B cell (primary cell): ENCODE results near the gene ASB2. TPM values are rescaled to one million over a fixed set of nuclear protein-coding genes. Genes with fewer than 3 reads are reported as not detected.

Experiments used
- ATAC-seq: fragments of 200-7000 bp; cut with Tn5 transposase; one replicate; pipeline ENCODE4 v1.10.0; 2021; ENCODE audit warnings: low read depth, mild to moderate bottlenecking, moderate number of reproducible peaks, moderate library complexity
- CTCF ChIA-PET: fragments of 350-600 bp; sonication (Branson Sonifier 250); formaldehyde crosslinking; loops from one replicate; lab custom pipeline; 2021; ENCODE audit warnings: antibody characterized with exemption, inconsistent platforms; lab: Charles Lee
- POLR2A ChIA-PET: fragments of 350-600 bp; sonication (Branson Sonifier 250); formaldehyde crosslinking; loops from one replicate; lab custom pipeline; 2021; ENCODE audit warnings: antibody characterized with exemption; lab: Charles Lee
- DNase-seq: peaks from one replicate; pipeline ENCODE4 v3.0.0; 2013
- H2AFZ ChIP-seq: 2 replicates; pipeline ENCODE4 v1.6.1; 2012; ENCODE audit warnings: mild to moderate bottlenecking, low read depth, low read length; ENCODE audit not compliant: insufficient read depth, poor library complexity, severe bottlenecking
- H3K27ac ChIP-seq, 2 donors: 1 replicate in 1 of 2; 2 replicates in 1 of 2; pipeline ENCODE4 v1.5.1; 2012 to 2013; ENCODE audit warnings: low read length in 2 of 2, mild to moderate bottlenecking in 2 of 2, moderate library complexity in 1 of 2
- H3K27me3 ChIP-seq, 4 experiments: fragments of 200-600 bp in 1 of 4; sonication (generic) in 1 of 4; replicated peaks in 1 of 4; 1 replicate in 2 of 4; 2 replicates in 2 of 4; pipeline versions ENCODE4 v1.6.1 to v1.7.0; 2013 to 2016; ENCODE audit warnings: low read length in 3 of 4, mild to moderate bottlenecking in 2 of 4, mixed read lengths in 1 of 4, moderate library complexity in 1 of 4; ENCODE audit not compliant: insufficient read depth in 4 of 4, control insufficient read depth in 3 of 4; ENCODE audit errors: control extremely low read depth in 1 of 4
- H3K36me3 ChIP-seq, 2 experiments: replicated peaks in 1 of 2; 1 replicate in 1 of 2; 2 replicates in 1 of 2; pipeline versions ENCODE4 v1.6.1 to v1.7.1; 2013; ENCODE audit warnings: low read length in 1 of 2; ENCODE audit not compliant: insufficient read depth in 2 of 2, control insufficient read depth in 1 of 2; ENCODE audit errors: control extremely low read depth in 1 of 2, extremely low read depth in 1 of 2
- H3K4me1 ChIP-seq, 2 donors: fragments of 200-600 bp in 1 of 2; sonication (generic) in 1 of 2; 1 replicate in 1 of 2; 2 replicates in 1 of 2; pipeline versions ENCODE4 v1.5.1 to v1.6.1; 2013 to 2017; ENCODE audit warnings: low read length in 2 of 2; ENCODE audit not compliant: control insufficient read depth in 2 of 2, insufficient read depth in 2 of 2
- H3K4me2 ChIP-seq: replicated peaks from 2 replicates; pipeline ENCODE3; 2012; ENCODE audit warnings: mild to moderate bottlenecking, low read depth, low read length; ENCODE audit not compliant: poor library complexity, severe bottlenecking
- H3K4me3 ChIP-seq, 5 experiments: fragments of 200-600 bp in 1 of 5; sonication (generic) in 1 of 5; 1 replicate in 3 of 5; 2 replicates in 2 of 5; pipeline versions ENCODE4 v1.5.1 to v1.7.0; 2011 to 2016; ENCODE audit warnings: low read length in 4 of 5, mild to moderate bottlenecking in 4 of 5, low read depth in 2 of 5, control low read depth in 1 of 5, moderate library complexity in 1 of 5; ENCODE audit not compliant: insufficient read depth in 1 of 5; ENCODE audit errors: control extremely low read depth in 1 of 5, extremely low read depth in 1 of 5
- H3K79me2 ChIP-seq: fragments of 200-600 bp; sonication (generic); one replicate; pipeline ENCODE4 v1.6.0; 2016; ENCODE audit warnings: low read length; ENCODE audit not compliant: control insufficient read depth, insufficient read depth
- H3K9ac ChIP-seq: fragments of 200-600 bp; sonication (generic); 2 replicates; pipeline ENCODE4 v1.6.1; 2017; ENCODE audit warnings: mild to moderate bottlenecking, low read length, moderate library complexity
- H3K9me3 ChIP-seq, 3 donors: one replicate each; pipeline versions ENCODE4 v1.6.1 to v1.7.1; 2013; ENCODE audit warnings: low read length in 2 of 3; ENCODE audit not compliant: control insufficient read depth in 2 of 3, insufficient read depth in 1 of 3; ENCODE audit errors: control extremely low read depth in 1 of 3
- H4K20me1 ChIP-seq: 2 replicates; pipeline ENCODE4 v1.6.0; 2012; ENCODE audit warnings: mild to moderate bottlenecking, low read length; ENCODE audit not compliant: insufficient read depth, control insufficient read depth, poor library complexity, severe bottlenecking
- H3K27ac Mint-ChIP-seq: one replicate; pipeline ENCODE4 v1.8.0; 2021; ENCODE audit warnings: mixed read lengths
- H3K27me3 Mint-ChIP-seq: one replicate; pipeline ENCODE4 v1.8.0; 2021; ENCODE audit warnings: mixed read lengths
- H3K4me1 Mint-ChIP-seq: one replicate; pipeline ENCODE4 v1.8.0; 2021; ENCODE audit warnings: mixed read lengths
- H3K4me3 Mint-ChIP-seq: one replicate; pipeline ENCODE4 v1.8.0; 2021; ENCODE audit warnings: mixed read lengths
- H3K9me3 Mint-ChIP-seq: one replicate; pipeline ENCODE4 v1.8.0; 2022; ENCODE audit warnings: mixed read lengths; ENCODE audit not compliant: insufficient read depth
- CTCF ChIP-seq: fragments of 200-600 bp; IDR thresholded peaks from one replicate; pipeline ENCODE4 v1.8.0; 2022; ENCODE audit warnings: antibody characterized with exemption, mild to moderate bottlenecking
- EZH2 ChIP-seq: IDR thresholded peaks from 2 replicates; pipeline ENCODE4 v1.6.1; 2012; ENCODE audit warnings: borderline replicate concordance, low read depth, mild to moderate bottlenecking, moderate library complexity, low read length; ENCODE audit not compliant: insufficient read depth, poor library complexity, severe bottlenecking
- WGBS: methylation state at CpG from one replicate; pipeline ENCODE4 v1.1.5; 2013; ENCODE audit warnings: missing lambda C conversion rate; ENCODE audit not compliant: insufficient coverage; 5-methylcytosine and 5-hydroxymethylcytosine counted together
- intact Hi-C: fragments of 100-400 bp; cut with micrococcal nuclease; formaldehyde crosslinking; loops from one replicate; pipeline ENCODE4 v1.10.0; 2022
- polyA plus RNA-seq: library from polyadenylated mRNA; depleted of rRNA; stranded (reverse); fragments of >200 nt; gene quantifications from 2 replicates; pipeline ENCODE4 v1.2.3, GENCODE V29; 2012
- total RNA-seq, 2 donors: library from RNA; stranded (reverse); fragments of 120-200 nt in 1 of 2; gene quantifications; 1 replicate in 1 of 2; 2 replicates in 1 of 2; pipeline versions ENCODE4 v1.2.3 to v1.2.4, GENCODE V29; 2013 to 2022

ASB2 gene
- total and polyA plus RNA-seq, 2 donors (not counting 1 experiment from before 2014, with no cell fraction given): 1.5 to 2.7 TPM

- Mint-ChIP-seq H3K27ac (no peak overlapping the region), H3K4me3 (no peak overlapping the region), H3K4me1 (no peaks in the 10 kb centered on the region), H3K9me3 (peaks cover 2% of the 10 kb centered on the region), H3K27me3 (peaks cover 19% of the 10 kb centered on the region)
- 92% methylated on average over 15 of the region's 18 CpGs for WGBS
- Histone ChIP-seq H3K4me2 (no peak overlapping the region), H3K4me1 (no peaks in the 10 kb centered on the region), H3K4me3 (no peak overlapping the region), H2AFZ (no peak overlapping the region), H3K27me3 (peaks cover 0 to 4% (median 0%) of the 10 kb centered on the region in 4 experiments), H3K79me2 (no peaks in the 10 kb centered on the region), H3K36me3 (no peaks in the 10 kb centered on the region), H3K9me3 (peaks cover 0 to 7% (median 5%) of the 10 kb centered on the region in 3 donors), H4K20me1 (no peaks in the 10 kb centered on the region), H3K9ac (no peak overlapping the region), H3K27ac (no peak overlapping the region)
- TF ChIP-seq CTCF (no peak), EZH2 (no peak)
- POLR2A ChIA-PET: no interaction called here
- intact Hi-C loops: no loop called here
- ATAC-seq (no peak), DNase-seq (no peak)
- CTCF ChIA-PET: no interaction called here
These were observed 55.2 kb downstream of the ASB2 start for GRCh38 chr14:93921001-93921806.

GRCh38 chr14:93917141-93917540, 59.2 kb downstream of the ASB2 start:
- intact Hi-C loops: no loop called here
- H3K27me3 ChIP-seq: peaks cover 0 to 7% (median 2%) of the 10 kb centered on the region in 4 experiments
- no peak overlapping the region for H3K4me3 ChIP-seq
- H3K79me2 ChIP-seq: no peaks in the 10 kb centered on the region
- no peak overlapping the region for H3K4me2 ChIP-seq
- no peaks in the 10 kb centered on the region for H3K4me1 Mint-ChIP-seq
- no peaks in the 10 kb centered on the region for H3K4me1 ChIP-seq
- no peak overlapping the region for H3K9ac ChIP-seq
- 86% methylated on average over 6 of the region's 7 CpGs for WGBS
- H3K36me3 ChIP-seq: no peaks in the 10 kb centered on the region
- ChIA-PET POLR2A (no interaction called here), CTCF (no interaction called here)
- peaks cover 0 to 11% (median 9%) of the 10 kb centered on the region in 3 donors for H3K9me3 ChIP-seq
- H3K9me3 Mint-ChIP-seq: peaks cover 2% of the 10 kb centered on the region
- H2AFZ ChIP-seq: no peak overlapping the region
- TF ChIP-seq EZH2: no peak
- H3K4me3 Mint-ChIP-seq: no peak overlapping the region
- H3K27ac ChIP-seq: no peak overlapping the region
- no peak for ATAC-seq
- H3K27ac Mint-ChIP-seq: no peak overlapping the region
- H3K27me3 Mint-ChIP-seq: peaks cover 24% of the 10 kb centered on the region
- DNase-seq: no peak
- H4K20me1 ChIP-seq: no peaks in the 10 kb centered on the region
